Mucosa of stomach (tissue), 1 donor: ENCODE data around the gene CDH4.

Experiments used
- H3K27me3 ChIP-seq: one replicate; pipeline ENCODE4 v1.7.0; 2013; ENCODE audit warnings: mild to moderate bottlenecking, low read length; ENCODE audit not compliant: control insufficient read depth, insufficient read depth
- H3K36me3 ChIP-seq: one replicate; pipeline ENCODE4 v1.7.0; 2013; ENCODE audit warnings: low read length; ENCODE audit not compliant: control insufficient read depth, insufficient read depth
- H3K4me1 ChIP-seq: one replicate; pipeline ENCODE4 v1.7.0; 2013; ENCODE audit warnings: mild to moderate bottlenecking, low read length; ENCODE audit not compliant: control insufficient read depth, insufficient read depth
- H3K4me3 ChIP-seq: one replicate; pipeline ENCODE4 v1.7.0; 2013; ENCODE audit warnings: low read length
- H3K9ac ChIP-seq: one replicate; pipeline ENCODE4 v1.7.0; 2013; ENCODE audit warnings: mild to moderate bottlenecking, low read length, moderate library complexity
- H3K9me3 ChIP-seq: one replicate; pipeline ENCODE4 v1.7.0; 2013; ENCODE audit warnings: mild to moderate bottlenecking, low read length, moderate library complexity; ENCODE audit not compliant: control insufficient read depth
- donor health status: Pancreatic carcinoma.

Gene CDH4

DNA sequence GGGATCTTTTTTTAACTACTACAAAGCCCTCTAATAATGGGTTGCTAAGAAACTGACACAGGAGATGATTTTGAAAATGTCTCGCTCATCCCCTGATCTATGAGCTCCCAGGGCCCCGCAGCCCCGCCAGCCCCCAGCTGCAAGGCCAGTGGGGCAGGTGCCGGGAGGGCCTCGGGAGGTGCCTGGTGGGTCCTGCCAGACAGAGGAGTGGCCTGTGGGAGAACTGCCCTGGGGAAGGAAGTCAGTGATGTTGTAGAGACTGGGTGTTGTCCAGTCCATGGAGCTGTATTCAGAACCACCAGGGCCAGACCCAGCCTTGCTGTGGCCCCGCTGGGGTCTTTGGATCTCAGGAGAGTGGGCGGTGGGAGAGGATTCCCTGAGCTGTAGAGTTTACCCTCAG, 554.9 kb downstream of the CDH4 start:
- Histone ChIP-seq H3K36me3 (no peaks in the 10 kb centered on the region), H3K9ac (no peak overlapping the region), H3K4me3 (no peak overlapping the region), H3K27me3 (peaks cover 10% of the 10 kb centered on the region), H3K4me1 (no peaks in the 10 kb centered on the region), H3K9me3 (no peaks in the 10 kb centered on the region)

DNA sequence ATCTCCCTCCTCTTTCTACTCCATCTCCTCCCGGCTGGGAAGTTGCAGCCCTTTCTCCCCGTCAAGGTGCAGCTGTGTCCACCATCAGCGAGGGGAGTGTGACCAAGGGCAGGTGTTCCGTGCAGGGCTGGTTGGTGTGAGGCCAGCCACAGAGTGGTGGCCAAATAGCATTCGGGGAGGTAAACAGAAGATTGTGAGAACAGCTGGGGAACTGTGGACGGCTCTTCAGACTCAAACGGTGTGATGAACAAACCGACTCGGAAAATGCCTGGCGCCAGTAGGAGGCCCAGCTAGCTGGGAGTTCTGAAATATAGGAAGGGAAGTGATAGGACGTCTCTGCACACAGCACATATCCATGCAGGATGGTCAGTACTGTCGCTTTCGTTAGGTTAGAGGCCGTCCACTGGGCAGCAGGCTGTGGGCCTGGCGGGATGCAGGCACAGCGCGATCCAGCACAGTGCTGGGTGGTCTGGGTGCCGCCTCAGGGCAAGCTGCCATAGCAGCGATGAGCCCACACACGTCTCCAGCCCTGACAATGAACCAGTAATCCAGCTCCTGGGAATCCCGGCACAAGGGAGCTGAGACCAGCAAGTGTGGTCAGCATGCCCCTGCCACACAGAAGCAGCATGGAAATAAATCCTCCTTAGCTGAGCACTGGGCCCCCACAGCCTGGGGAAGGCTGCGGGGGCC, 555.6 kb downstream of the CDH4 start:
- Histone ChIP-seq H3K27me3 (peaks cover 10% of the 10 kb centered on the region), H3K4me3 (no peak overlapping the region), H3K4me1 (no peaks in the 10 kb centered on the region), H3K9me3 (no peaks in the 10 kb centered on the region), H3K36me3 (no peaks in the 10 kb centered on the region), H3K9ac (no peak overlapping the region)

DNA sequence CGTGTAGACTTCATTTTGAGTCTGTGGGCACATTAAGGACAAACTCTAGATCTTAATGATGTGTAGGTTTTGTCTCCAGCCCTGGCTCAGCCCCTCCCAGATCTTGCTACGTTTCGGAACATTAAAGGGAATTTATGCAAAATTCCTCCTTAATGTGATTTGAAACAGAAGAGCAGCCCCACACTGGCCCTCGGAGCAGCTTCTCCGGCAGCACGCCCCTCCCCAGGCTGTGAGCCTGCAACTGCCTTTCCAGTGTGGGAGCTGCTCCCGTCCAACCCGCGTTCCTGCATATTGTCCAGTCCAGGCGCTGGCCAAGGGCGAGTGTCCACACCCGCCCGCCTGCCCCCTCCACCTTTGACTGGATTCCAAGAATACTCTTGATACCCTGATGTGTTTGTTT, 556.4 kb downstream of the CDH4 start:
- no peaks in the 10 kb centered on the region for H3K9me3 ChIP-seq
- peaks cover 10% of the 10 kb centered on the region for H3K27me3 ChIP-seq
- no peak overlapping the region for H3K4me3 ChIP-seq

DNA sequence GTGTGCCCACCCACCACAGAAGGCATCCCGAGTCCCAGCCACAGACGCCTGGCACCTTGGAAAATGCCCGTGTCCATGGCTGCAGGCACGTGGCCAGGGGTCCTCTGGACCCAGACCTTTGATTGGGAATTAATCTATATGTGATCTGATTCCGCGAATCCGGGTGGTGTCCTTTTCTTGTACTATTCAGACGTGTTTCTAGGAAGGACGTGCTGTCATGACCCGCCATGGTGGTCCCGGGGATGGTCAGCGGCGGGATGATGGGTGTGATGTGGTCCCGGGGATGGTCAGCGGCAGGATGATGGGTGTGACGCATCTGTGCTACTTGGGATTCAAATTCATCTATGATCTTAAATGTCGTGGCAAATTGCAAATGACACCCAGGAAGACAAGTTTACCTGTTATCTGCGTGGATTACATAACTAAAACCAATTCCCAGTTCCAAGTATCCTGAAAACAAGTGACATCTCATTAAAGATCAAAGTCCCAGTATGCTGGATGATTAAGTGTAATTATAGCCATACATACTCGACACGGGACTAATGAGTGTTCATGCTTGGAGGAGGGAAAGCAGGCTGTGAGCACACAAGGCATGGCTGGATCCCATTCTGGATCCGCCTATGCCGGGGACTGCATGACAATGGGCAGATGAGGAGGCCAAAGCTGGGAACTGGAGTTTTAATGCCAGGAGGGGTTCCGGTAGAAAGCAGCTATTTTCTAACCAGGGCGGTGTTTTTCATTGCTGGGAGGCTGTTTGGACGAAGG, 557.1 kb downstream of the CDH4 start:
- Histone ChIP-seq H3K36me3 (no peaks in the 10 kb centered on the region), H3K9me3 (no peaks in the 10 kb centered on the region), H3K4me1 (no peaks in the 10 kb centered on the region), H3K4me3 (no peak overlapping the region), H3K9ac (no peak overlapping the region), H3K27me3 (peaks cover 9% of the 10 kb centered on the region)

More for the DNA sequence above, 556.4 kb downstream of the CDH4 start:
- H3K4me1 ChIP-seq, result no peaks in the 10 kb centered on the region
- H3K9ac ChIP-seq, result no peak overlapping the region
- no peaks in the 10 kb centered on the region for H3K36me3 ChIP-seq

DNA sequence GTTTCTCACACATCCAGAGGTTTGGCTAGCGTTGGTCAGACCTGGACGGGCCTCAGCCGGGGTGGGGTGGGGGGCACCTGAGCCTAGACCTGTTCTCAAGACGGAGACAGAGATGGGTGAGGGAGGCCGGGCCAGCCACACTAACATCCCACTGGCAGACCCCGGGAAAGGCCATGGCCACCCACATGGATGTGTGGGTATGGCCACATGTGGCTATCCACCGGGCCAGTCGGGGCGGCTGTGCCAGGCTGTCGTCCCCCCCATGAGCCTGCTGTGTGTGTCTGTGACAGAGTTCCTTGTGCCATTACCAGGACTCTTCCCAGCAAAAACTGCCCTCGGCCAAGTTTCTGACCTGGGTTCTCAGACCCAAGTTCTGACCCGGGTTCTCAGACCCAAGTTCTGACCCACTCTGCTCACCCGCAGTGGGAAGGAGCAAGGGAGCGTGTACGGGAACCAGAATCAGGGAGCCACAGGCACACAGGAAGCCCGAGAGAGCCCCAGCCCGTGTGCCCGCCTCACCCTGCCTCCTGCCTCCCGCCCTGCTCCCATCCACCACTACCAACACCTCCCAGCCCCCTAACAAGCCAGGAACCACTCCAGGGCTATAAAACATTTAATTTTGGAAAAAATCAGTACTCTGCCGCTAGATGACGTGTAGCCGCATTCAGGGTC, 558.1 kb downstream of the CDH4 start:
- no peaks in the 10 kb centered on the region for H3K36me3 ChIP-seq
- peaks cover 3% of the 10 kb centered on the region for H3K27me3 ChIP-seq
- no peak overlapping the region for H3K4me3 ChIP-seq
- no peaks in the 10 kb centered on the region for H3K9me3 ChIP-seq
- H3K9ac ChIP-seq, result no peak overlapping the region
- H3K4me1 ChIP-seq, result no peaks in the 10 kb centered on the region

DNA sequence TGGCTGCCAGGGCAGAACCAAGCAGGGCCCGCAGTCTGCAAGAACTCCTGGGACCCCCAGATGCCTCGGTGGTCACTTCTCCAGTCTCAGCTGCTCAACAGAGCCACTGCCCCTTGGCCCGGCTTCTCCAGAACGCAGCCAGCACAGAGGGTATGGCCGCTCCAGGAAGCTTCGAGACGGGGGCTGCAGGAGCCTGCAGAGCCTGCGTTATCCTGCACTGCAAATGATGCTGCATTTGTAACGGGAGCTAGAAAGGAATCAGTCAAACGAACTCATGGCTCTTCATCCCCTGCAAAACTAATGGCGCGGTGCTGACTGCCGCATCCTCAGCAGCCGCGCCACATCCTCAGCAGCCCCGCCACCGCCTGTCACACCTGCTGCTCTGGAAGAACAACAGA, 558.7 kb downstream of the CDH4 start:
- Histone ChIP-seq H3K36me3 (no peaks in the 10 kb centered on the region), H3K4me3 (no peak overlapping the region), H3K27me3 (peaks cover 3% of the 10 kb centered on the region), H3K9me3 (no peaks in the 10 kb centered on the region), H3K9ac (no peak overlapping the region), H3K4me1 (no peaks in the 10 kb centered on the region)

DNA sequence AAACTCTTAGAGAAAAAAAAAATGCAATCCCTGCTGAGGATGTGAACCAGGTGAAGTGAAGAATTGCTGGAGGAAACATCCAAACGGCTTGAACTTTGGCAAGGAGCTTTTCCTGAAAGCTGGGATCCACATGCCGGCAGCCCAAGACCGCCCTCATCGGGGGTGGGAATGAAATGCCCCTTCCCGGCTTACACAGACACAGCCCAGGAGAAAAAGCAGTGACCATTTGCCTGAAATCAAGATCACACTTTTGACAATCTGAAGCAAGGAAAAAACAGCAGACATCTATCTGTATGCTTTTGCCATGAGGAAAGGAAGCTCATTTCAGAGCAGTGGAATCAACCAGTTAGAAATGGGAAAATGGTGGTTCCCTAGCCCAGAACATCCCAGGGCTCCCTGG, 559.1 kb downstream of the CDH4 start:
- no peaks in the 10 kb centered on the region for H3K36me3 ChIP-seq
- no peaks in the 10 kb centered on the region for H3K4me1 ChIP-seq
- peaks cover 3% of the 10 kb centered on the region for H3K27me3 ChIP-seq
- no peak overlapping the region for H3K9ac ChIP-seq
- no peak overlapping the region for H3K4me3 ChIP-seq
- no peaks in the 10 kb centered on the region for H3K9me3 ChIP-seq

DNA sequence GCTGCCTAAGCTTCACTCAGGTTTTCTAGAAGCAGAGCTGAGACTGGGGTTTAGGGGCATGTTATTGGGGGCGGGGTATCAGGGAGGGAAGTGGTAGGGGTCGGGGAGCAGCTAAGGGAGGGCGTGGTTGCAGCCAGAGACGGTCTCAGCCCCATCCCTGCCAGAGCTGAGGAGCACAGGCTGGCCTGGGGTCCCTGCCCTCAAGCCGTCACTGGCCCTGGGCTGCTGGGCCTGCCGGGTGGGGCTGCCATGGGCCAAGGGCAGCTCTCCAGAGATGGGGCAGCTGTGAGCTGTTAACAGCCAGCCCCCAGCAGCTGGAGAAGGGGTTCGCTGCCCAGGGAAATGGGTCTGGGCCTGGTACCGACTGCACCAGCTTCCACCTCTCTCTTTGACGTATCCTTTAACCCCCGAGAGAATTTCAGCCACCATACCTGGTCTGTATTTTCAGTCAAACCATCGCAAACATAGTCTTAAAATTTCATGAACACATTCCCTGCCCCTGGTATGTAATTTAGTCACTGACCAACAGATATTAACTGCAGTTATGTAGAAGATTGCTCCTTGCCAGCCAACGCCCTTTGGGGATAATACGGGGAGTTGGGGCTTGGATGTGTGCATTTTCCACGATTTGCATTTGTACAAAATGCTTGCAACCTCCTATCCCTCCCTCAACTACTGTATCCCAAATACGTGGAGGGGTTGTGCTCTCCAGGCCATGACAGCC, 560.2 kb downstream of the CDH4 start:
- no peaks in the 10 kb centered on the region for H3K9me3 ChIP-seq
- no peak overlapping the region for H3K9ac ChIP-seq
- H3K4me1 ChIP-seq, result no peaks in the 10 kb centered on the region
- no peak overlapping the region for H3K4me3 ChIP-seq
- H3K36me3 ChIP-seq, result no peaks in the 10 kb centered on the region
- H3K27me3 ChIP-seq, result peaks cover 3% of the 10 kb centered on the region

DNA sequence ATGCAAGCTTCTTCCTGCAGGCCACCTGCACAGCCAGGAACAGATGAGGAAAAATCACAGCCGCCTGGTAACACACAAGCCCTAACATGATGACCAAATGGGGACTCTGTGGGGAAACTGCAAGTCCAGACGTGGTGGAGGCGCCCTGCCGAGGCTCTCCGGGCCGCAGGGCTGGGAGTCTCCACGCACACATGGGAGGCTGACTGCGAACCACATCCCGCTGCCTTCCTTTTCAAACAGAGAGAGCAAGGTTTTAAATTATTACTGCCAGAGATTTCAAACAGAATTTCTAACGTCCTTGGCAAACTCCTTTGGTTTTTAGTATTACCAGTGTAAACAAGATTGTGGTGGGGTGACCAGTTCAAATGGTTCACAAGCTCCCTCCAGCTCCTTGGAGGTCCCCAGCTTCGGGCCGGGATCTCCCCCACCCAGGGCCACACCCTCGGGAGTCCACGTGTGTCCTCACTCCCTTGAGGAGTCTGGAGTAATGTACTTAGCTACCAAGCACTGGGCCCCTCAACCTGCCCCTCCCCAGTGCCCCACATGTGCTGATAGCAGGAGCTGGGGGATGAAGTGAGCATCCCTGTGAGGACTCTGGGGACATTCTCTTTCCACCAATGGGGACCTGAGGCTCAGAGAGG, 560.9 kb downstream of the CDH4 start:
- H3K36me3 ChIP-seq, result no peaks in the 10 kb centered on the region
- no peaks in the 10 kb centered on the region for H3K9me3 ChIP-seq
- no peak overlapping the region for H3K4me3 ChIP-seq
- no peak overlapping the region for H3K9ac ChIP-seq
- peaks cover under 1% of the 10 kb centered on the region for H3K27me3 ChIP-seq
- H3K4me1 ChIP-seq, result no peaks in the 10 kb centered on the region

DNA sequence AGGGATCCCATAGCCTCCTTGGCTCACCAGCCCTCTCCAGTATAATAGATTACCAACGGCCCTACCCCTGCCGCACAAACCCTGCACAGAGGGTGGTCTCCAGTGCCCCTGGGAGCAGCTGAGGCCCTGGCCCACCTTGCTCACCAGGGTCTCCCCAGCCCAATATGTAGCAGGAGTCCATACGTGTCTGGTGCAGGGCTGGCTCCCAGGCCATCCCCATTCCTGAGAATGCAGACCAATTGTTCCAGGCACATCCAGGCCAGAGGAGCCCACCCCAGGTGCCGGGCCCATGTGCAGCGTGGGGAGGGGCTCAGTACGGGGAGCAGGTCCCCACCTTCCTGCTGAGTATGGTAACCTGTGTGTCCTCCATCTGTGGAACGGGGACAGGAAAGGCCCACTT, 561.7 kb downstream of the CDH4 start:
- Histone ChIP-seq H3K27me3 (no peaks in the 10 kb centered on the region), H3K36me3 (no peaks in the 10 kb centered on the region), H3K4me3 (no peak overlapping the region), H3K4me1 (no peaks in the 10 kb centered on the region), H3K9ac (no peak overlapping the region), H3K9me3 (no peaks in the 10 kb centered on the region)

DNA sequence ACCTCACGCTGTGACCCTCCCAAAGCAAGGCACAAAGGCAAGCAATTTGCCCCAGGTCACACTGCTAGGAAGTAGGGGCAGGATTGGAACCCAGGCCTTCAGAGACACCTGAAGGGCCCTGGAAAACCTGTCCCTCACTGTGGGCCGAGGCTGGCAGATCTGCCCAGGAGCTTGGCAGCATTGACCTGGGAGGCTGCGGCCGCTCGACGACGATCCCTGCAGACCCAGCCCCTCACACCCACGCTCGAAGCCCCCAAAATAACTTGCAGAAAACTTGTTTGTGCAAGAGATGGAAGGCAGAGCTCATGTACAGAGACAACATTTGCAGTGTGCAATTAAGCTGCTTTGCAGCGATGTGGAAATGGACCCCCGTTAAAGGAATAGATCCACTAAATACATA, 562.2 kb downstream of the CDH4 start:
- no peaks in the 10 kb centered on the region for H3K9me3 ChIP-seq
- no peaks in the 10 kb centered on the region for H3K4me1 ChIP-seq
- no peak overlapping the region for H3K9ac ChIP-seq
- H3K27me3 ChIP-seq, result no peaks in the 10 kb centered on the region
- no peak overlapping the region for H3K4me3 ChIP-seq
- H3K36me3 ChIP-seq, result no peaks in the 10 kb centered on the region
